Dedifferentiated amniotic fluid mesenchymal stem cell (primary cell): ENCODE data around the gene RAB3IL1.
"Not testable (repeated sequence)": the region's sequence is repeated elsewhere in the genome, so short reads cannot be mapped to it uniquely, and the experiment has no call there.

Experiments
- DNase-seq: peaks from one replicate; pipeline ENCODE4 v3.0.0-alpha.2; 2016; ENCODE audit errors: extremely low spot score

Gene RAB3IL1

DNA sequence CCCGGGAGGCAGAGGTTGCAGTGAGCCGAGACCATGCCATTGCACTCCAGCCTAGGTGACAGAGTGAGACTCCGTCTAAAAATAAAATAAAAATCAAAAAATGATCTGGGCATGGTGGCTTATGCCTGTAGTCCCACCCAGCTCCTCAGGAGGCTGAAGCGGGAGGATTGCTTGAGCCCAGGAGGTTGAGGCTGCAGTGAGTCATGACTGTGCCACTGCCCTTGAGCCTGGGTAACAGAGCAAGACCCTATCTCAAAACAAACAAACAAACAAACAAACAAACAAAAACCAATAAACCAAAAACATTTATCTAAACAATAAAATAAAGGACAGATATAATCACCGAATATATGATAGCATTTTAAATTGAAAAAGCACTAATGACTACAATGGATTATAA, 36.3 kb upstream of the RAB3IL1 start:
- not testable (repeated sequence) for DNase-seq

DNA sequence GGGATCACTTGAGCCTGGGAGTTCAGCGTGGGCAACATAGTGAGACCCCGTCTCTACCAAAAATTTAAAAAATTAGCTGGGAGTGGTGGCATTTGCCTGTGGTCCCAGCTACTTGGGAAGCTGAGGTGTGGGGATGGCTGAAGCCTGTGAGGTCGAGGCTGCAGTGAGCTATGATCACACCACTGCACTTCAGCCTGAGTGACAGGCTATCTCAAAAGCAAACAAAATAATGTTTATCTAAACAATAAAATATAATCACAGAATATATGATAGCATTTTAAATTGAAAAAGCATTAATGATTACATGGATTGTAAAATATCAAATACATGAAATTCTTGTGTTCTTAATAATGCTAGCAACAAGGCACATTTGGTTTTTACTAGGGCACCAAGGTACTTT, 35.5 kb upstream of the RAB3IL1 start:
- no peak for DNase-seq

DNA sequence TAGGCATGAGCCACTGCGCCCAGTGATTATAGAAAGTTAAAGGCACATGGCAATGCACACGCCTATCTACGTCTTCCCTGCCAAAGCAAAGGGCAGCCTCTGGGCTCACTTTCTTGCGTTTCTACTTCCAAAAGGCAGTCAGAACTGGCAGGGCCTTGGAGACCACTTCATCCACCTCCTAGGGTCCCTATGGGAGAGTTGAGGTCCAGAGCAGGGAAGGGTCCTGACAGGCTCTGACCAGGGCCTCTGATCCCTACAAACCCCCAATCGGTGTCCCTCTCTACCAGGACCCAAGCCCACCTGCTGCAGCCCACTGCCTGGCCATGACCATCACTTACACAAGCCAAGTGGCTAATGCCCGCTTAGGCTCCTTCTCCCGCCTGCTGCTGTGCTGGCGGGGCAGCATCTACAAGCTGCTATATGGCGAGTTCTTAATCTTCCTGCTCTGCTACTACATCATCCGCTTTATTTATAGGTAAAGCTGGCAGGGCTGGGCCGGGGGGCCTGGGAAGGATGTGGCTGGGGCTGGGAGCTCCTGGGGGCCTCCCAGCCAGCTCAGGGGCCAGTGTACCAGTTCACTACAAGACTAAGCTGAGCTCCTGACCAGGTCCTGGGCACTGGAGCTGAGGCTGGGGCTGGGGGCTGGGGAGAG, 34.2 kb upstream of the RAB3IL1 start:
- DNase-seq: no peak

DNA sequence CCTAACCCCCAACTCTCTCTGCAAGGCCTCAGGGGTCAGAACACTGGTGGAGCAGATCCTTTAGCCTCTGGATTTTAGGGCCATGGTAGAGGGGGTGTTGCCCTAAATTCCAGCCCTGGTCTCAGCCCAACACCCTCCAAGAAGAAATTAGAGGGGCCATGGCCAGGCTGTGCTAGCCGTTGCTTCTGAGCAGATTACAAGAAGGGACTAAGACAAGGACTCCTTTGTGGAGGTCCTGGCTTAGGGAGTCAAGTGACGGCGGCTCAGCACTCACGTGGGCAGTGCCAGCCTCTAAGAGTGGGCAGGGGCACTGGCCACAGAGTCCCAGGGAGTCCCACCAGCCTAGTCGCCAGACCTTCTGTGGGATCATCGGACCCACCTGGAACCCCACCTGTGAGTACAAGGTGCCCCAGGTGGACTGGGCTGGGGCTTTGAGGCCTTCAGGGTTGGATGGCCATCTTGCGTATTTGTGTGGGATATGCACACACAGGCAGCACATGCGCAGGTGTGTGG, 32.7 kb upstream of the RAB3IL1 start, which contains the start of gene BEST1:
TSS of gene BEST1 (plus strand) at position 317 of the 513 bp plus-strand sequence. CDS start 1,456 bp downstream, outside the sequence.
- no peak for DNase-seq

DNA sequence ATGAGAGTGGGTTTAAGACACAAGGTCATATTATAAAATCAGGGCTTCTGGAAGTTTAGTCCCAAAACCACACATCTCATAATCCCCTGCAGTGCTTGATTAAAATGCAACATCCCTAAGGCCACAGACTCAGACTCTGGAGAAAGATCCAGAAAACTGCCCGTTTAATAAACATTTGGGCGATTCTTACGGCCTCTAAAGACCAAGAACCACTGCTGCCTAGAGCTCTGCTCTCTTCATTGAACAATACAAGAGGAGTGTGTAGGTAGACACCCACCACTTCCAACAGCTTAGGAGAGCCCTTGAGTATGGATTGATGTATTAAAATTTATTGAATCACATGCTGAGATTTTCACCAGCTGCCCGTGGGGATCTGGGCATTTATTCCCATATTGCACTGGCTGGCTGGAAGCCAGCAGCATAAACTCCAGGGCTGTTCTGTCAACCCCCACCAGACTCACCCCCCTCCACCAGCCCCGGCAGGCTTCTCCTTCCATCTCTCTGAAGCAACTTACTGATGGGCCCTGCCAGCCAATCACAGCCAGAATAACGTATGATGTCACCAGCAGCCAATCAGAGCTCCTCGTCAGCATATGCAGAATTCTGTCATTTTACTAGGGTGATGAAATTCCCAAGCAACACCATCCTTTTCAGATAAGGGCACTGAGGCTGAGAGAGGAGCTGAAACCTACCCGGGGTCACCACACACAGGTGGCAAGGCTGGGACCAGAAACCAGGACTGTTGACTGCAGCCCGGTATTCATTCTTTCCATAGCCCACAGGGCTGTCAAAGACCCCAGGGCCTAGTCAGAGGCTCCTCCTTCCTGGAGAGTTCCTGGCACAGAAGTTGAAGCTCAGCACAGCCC, 32.0 kb upstream of the RAB3IL1 start:
- peak; percentile 99 for DNase-seq

DNA sequence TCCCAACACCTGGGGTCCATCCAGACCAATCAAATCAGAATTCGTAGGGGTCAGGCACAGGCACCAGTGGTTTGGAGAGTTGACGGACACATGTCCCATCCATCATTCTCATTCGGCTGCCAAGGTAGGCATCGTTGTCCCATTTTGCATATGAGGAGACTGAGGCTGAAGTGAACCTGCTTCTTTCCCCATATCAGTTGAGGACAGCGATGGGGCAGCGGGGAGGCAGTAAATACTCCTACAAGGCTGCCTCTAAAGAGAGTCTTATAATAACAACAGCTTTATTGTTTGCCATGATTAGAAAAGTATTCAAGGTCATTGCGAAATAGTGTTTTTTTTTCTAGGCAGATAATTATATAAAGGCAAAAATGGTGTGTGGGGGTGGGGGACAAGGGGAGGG, 31.1 kb upstream of the RAB3IL1 start:
- no peak for DNase-seq

DNA sequence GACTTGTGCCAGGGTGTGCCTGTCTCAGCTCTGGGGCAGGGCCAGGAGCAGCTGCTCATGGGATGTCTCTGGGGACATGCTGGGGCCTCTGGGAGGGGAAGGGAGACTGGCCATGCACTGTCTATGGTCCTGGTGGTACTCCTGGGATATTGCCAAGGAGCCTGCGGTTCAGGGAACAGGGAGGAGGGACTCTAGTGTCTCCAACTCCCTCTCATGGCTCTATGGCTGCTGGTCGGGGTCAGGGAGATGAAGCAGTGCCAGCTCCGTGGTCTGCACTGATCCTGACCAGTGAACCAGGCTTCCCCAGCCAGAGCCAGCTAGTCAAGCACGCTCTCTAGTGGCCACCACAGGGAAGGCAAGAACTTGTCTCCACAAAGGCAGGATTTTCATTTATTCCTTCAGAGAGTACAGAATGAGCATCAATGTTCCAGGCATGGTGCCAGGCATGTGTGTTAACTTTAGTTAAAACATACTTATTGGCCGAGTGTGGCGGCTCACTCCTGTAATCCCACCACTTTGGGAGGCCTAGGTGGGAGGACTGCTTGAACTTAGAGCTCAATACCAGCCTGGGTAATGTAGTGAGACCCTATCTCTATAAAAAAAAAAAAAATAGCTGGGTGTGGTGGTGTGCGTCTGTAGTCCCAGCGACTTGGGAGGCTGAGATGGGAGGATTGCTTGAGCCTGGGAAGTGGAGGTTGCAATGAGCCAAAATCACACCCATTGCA, 30.3 kb upstream of the RAB3IL1 start:
- peak; percentile 90 for DNase-seq

DNA sequence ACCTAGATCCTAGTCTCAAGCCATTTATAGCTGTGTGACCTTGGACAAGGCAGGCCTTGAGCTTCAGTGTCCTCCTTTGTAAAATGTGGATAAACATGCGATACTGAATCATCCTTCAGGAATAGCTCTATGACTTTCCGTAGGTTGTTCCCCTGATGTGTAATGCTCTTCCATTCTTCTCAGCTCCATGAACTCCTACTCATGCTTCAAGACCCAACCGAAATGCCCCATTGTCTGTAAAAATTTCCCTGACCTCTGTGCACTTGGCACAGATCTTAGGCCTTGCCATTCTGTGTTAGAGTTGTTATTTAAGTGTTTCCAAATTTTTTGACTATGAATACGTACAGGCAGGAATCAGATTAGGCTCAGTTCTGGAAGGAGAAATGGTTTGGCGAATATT, 29.5 kb upstream of the RAB3IL1 start:
- no peak for DNase-seq

DNA sequence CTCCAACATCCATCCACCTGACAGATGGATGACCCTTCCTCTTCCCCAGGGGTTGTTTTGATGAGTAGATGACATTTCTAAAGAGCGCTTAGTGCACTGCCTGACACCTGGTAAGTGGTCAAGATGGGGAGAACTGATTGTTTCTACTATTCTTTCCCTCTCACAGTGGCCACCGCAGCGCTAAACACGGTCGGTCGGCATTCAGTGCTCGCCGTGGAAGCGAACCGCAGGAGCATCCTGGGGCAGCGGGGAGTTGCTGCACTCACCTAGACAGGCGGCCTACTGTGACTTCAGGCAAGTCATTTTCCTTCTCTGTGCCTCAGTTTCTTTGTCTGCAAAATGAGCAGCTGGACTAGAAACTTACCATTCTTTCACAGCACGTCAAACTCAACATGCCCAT, 27.8 kb upstream of the RAB3IL1 start:
- no peak for DNase-seq

DNA sequence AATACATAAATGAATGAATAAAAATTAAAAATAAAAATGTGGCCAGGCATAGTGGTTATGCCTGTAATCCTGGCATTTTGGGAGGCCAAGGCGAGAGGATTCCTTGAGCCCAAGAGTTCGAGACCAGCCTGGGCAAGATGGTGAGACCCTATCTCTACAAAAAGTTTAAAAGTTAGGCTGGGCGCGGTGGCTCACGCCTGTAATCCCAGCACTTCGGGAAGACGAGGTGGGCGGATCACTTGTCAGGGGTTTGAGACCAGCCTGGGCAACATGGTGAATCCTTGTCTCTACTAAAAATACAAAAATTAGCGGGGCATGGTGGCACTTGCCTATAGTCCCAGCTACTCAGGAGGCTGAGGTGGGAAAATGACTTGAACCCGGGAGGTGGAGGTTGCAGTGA, 23.1 kb upstream of the RAB3IL1 start:
- DNase-seq: no peak

DNA sequence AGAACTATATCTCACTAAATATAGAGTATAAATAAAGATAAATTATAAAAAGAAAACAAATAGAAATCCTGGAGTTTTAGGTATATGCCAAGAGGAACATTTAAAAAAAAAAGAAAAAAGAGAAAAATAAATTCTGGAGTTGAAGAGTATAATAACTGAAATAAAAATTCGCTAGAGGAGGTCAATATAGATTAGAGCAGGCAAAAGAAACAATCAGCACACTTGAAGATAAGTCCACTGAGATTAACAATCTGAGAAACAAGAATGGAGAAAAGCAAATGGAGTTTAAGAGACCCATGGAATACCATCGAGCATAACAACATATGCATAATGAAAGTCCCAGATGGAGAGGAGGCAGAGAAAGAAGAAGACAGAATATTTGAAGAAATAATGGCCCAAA, 18.5 kb upstream of the RAB3IL1 start:
- no peak for DNase-seq

DNA sequence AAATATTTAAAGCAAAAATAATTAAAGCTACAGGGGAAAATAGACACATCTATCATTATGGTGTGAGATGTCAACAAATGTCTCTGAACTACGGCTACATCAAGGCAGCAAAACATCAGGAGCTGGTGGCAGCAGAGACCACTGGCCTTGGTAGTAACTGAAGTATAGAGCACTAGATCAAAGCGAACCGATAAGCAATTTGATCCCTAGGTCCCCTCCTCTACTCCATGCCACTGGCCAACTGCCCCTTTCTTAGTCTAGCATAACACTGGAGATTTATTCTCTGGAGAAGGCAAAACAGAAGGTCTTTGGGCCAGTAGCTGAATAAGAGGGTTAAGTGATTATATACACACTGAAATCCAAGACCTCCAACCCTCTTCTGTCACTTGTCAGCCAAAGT, 13.6 kb upstream of the RAB3IL1 start:
- DNase-seq: no peak

DNA sequence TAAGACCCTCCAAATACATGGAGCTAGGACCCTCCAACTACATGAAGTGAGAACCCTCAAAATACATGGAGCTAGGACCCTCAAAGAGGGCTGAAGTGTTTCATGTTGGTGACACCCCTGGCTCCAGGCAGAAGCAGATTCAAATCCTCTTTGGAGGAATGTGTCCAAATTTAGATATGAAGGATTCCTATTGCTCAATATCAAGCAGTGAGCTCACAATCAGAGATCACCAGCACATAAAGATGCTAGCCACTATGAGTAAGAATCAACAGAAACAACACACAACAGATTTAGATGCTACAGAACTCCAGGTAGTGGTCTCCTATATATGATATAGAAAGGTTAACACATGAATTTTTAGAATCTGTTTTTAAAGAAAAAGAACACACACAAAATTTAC, 11.2 kb upstream of the RAB3IL1 start:
- no peak for DNase-seq

DNA sequence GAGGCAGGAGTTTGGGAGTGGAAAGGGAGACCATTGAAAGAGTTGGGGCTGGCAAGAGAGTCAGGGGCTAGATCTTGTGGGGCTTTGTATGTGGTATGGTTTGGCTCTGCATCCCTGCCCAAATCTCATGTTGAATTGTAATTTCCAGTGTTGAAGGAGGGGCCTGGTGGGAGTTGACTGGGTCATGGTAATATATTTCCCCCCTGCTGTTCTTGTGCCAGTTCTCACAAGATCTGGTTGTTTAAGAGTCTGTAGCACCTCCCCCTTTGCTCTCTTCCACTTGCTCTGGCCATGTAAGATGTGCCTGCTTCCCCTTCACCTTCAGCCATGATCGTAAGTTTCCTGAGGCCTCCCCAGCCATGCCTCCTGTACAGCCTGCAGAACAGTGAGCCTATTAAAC, 10.1 kb upstream of the RAB3IL1 start:
- DNase-seq: no peak

DNA sequence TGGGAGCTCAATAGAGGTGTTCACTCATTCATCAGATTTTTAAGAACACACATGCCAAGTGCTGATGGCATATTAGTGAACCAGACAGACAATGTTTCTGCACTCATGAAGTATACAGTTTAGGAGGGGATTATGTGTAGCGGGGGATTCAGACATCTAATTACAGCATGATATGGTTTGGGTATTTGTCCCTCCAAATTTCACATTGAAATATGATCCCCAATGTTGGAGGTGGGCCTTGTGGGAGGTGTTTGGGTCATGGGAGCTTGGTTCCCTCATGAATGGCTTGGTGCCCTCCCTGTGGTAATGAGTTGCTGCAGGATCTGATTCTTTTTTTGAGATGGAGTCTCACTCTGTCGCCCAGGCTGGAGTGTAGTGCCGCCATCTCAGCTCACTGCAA, 8.9 kb upstream of the RAB3IL1 start:
- DNase-seq: no peak

DNA sequence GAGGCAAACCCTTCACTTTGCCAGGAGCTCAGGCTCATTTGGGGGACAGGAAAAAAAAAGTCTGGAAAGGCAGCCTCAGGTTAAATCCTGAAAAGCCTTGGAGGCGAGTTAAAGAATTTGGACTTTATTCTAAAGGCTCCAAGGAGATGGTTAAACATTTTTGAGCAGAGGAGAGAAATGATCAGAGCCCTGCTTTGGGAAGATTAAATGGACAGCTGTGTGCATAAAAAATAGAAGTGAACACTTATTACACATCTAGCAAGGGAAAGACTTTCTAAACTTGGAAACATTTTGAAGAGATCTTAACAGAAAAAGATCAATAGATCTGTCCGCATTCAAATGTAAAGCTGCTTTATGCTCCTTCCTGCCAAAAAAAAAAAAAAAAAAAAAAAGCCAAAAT, 8.4 kb upstream of the RAB3IL1 start:
- DNase-seq: no peak

DNA sequence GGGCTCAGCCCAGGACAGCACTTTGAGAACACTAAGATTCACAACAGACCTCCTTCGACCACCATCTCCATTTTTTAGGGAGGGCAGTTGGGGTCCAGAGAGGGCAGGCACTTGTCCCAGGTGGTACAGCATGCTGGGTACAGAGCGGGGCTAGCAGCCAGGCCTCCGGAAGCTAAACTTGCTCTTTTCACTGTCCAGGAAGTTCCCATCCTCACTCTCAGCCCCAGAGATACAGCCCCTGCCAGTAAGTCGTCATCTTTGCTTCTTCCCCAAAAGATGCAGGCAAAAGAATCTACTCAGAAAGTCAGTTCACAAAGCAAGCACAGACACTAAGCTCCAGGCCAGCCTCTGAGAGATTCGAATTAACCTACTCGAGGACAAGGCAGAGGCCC, 6.7 kb upstream of the RAB3IL1 start:
- no peak for DNase-seq

DNA sequence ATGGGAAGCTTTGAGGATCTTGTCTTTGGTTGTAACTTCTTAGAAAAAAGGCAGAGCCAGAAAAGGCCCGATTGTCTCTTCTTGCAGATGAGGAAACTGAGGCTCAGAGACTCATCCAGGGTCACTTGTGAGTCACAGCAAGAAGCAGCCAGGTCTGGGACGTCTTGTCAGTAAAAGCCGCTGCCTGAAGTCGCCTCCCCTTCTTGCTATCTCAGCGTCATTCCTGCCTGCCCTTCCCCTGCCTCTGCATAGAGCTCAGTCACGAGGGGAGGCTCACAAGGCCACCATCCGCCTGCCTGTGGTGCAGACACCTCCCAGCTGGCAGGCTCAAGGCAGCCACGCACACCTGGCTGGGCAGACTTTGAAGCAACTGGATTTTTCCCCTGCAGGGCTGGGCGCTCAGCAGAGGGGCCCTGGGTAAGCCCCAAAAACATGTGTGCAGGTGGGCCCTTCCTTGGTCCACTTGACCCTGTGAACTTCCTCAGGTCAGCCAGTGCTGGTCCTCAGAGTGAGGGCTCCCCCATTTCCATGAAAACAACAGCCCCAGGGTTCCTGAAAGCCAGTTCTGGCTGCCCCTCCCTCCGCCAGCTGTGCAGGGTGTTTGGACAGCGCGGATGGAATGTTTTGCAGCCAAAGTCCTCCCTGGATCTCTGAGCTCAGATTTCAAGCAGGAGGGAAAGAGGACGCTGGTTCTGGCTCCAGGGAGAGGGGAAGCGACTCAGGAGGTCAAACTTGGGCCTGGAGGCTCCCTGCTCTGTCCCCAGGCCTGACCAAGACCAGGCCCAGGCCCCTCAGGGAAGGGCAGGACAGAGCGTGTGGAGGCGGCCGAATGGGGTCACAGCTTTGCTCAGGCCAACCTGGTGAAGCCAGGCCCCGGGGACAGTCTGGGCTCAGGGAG, 6.0 kb upstream of the RAB3IL1 start:
- DNase-seq: peak; percentile 74

DNA sequence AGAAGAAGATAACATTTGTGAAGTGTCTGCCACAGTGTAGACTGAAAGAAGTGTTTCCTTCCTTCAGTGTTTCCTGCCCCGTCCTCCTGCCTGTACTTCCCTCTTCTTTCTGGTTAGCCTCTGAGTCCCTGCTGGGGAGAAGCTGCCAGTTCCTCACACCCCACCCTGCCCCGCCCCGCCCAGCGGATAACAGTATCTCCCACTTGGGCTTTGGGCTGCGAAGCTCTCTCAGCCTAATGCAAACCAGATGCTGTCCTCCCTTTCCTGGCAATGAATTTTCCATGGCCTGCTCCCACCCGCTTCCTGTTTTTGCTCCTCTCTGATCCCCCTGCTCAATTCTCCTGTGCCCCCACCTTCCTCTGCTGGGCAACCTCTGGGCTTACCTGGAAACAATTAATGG, 5.2 kb upstream of the RAB3IL1 start:
- DNase-seq: peak; percentile 69

DNA sequence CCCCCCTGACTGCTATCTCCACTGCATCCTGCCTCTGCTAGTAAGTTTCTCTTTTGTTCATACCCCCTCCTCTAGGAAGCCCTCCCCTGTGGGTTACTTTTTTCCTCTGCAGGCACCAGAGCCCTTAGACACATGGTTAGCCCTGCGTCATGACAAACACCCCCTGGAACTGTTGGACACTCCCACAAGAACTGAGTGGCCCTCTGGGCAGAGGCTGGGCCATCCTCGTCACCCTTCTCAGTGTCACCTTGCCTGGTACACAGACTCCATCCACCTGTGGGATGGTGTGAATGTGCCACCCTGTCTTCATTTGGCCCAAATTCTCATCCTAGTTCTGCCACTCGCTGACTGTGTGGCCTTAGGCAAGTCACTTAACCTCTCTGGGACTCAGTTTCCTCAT, 4.1 kb upstream of the RAB3IL1 start:
- no peak for DNase-seq
